GM18508 (cell line): Measurements from ENCODE around the gene KRT86.

ENCODE experiments used
- ATAC-seq: cut with Tn5 transposase; IDR thresholded peaks from one replicate; pipeline ENCODE4 v1.9.1; 2021; ENCODE audit warnings: moderate number of reproducible peaks; ENCODE audit not compliant: insufficient read depth, unreplicated experiment

Gene KRT86

GRCh38 chr12:52347551-52348510 is 73.4 kb downstream of the KRT86 start:
- ATAC-seq, result no peak

- ATAC-seq, result no peak
These were observed 74.8 kb downstream of the KRT86 start for GRCh38 chr12:52349196-52349595.

DNA sequence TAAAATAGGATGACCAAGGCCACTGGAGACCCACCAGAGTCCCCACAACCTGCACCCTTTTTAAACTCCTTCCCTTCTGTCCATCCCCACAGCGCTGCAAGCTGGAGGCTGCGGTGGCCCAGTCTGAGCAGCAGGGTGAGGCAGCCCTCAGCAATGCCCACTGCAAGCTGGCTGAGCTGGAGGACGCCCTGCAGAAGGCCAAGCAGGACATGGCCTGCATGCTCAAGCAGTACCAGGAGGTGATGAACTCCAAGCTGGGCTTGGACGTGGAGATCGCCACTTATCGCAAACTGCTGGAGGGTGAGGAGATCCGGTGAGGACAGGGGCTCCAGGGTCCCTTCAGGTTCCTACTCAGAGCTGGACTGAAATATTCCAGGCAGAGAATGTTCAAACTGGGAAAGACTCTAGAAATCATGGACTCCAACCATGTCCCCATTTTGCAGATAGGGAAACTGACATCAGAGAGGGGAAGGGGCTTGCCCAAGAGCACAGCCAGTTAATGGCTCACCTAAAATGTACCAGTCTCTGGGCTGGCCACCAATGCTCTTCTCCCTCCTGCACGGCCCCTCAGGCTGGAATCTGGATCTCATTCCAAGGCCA is 75.7 kb downstream of the KRT86 start:
- ATAC-seq, result no peak

- no peak for ATAC-seq
These were observed 76.3 kb downstream of the KRT86 start for GRCh38 chr12:52350786-52351185.

- no peak for ATAC-seq
These were observed 77.0 kb downstream of the KRT86 start for GRCh38 chr12:52351196-52352059.

DNA sequence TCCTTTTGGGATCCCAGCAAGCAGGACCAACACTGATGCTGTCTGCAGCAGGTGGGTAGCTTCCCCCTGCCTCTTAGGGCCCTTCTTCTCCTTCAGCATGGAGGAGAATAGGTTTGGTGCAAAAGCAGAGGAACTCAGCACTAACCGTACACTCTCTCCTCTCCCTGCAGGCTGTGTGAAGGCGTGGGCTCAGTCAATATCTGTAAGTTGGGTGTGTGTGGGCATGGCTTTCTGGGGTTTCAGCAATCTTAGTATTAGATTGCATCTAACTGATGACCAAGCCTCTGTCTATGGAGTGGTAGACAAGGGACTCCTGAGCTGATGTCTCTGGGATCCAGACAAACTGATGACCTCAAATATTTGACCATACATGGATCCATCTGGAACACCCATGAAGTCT is 78.5 kb downstream of the KRT86 start:
- ATAC-seq, result no peak

DNA sequence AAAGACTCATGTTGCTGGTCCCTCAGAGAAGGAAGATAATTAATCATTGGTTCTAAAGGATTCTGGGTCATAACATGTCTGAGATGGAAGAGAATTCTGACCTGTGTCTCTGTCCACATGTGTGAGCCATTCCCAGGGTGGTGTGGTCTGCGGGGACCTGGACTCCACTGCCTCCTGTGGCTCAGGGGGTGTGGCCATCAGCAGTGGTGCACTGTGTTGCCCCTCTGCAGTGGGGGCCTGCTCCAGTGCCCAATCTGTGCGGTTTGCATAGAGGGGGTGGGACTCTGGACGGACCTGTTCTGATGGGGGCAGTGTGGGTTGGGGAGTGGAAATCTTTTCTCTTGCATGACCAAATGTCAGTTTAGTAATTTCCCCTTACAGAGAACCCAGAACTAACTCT is 79.3 kb downstream of the KRT86 start:
- no peak for ATAC-seq

DNA sequence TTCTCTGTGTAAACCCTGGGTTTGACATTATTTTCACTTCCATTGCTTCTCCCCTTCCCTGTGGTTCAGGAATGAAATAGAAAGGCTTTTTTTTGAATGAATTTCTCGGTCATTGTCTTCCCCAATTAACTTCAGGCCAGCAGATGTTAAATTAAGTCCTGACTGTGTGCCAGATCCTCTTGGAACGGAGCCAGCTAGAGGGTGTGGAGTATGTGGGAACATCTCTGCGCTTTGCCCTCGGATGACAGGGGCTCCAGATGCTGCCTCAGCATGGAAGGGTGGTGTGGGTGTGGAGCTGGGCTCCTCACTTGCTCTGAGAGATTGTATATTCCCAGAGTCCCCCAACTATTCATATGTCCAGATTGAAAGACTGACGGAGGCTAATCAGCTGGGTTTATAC is 79.8 kb downstream of the KRT86 start:
- no peak for ATAC-seq

DNA sequence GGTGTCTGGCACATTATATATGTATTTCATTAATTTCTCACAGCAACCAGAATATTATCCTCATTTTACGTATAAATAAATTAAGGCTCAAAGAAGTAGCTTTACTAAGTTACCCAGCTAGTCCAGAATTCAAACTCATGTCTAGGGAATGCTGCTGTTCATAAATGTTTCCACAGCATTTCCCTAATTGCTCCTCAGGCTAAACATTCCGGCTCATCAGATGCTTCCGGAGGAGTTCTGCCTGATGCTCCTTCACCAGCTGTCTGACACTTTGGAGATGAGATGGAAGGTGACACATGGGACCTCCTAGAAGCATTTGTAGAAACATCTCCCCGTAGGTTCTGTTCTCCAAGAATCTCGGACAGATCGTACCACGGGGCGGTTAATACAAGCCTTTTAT is 80.7 kb downstream of the KRT86 start:
- ATAC-seq, result no peak

DNA sequence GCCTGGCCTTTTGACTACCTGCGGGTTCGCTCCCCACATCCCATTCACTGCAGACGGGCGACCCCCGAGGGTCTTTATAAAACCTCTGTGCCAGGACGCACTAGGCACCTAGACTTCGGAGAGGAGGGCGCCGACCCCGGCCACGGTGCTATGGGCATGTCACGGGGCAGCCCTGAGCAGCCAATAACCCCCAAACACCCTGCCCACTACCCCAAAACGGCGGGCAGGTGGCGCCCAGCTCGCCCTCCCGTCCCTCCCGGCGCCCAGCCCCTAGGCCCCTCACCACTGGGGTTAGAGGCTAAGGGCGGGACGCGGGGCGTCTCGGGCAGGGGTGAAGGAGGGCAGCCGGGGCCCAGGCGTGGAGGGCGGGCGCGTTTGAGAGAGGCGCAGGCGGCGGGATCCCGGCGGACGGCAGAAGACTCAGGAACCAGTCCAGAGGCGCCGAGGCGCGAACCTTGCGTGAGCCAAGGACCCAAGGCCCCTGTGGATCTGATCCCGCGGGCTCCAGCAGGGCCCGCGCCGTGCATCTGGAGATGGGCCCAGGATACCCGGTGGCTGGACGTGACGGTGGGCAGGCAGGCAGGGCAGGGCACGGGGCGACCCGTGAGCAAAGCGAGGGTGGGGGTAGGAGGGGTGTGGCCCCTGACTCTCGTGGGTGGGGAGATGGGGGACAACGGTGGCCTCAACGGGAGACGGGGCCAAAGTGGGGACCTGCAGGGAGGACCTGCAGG is 81.8 kb downstream of the KRT86 start:
- no peak for ATAC-seq

DNA sequence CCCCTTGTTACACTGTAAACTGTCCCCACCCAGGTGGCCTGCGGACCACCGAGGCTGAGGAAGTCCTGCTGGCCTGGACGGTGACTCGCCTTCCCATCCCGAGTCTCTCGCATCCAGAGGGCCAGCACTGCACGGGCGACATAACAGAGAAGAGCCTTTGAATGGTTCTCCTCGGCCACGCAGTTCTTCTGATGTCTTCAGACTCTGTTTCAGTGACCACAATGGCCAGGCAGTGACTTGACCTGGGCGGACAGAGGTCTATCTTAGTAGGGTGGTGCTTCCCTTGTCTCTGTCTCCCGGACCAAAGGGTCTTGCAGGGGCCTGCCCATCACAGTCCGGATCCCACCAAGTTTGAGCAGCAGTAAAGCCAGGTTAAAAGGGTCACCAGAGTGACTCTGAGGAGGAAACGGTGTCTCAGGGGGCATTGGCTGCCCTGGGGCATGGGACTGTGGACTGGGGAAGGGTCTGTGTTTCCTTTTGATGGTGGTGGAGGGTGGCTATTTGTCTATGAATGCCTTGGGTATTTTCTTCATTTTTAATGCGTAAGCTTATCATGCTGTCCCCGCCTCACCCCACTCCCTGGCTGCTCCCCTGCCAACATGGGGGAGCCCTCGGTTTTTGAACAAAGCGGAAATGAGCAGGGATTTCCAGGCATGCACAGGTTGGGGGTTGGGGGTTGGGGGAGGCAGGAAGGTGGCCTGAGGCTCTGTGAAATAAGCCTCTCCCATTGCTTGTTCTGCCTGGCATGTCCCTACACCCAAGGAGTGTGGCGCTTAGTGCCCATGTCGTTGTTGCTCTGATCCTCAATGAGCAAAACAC is 82.5 kb downstream of the KRT86 start:
- no peak for ATAC-seq
